Uterus (tissue), 2 donors: ENCODE measurements around the gene MFNG.

Experiments
- CTCF ChIP-seq, 4 experiments: fragments of 200-600 bp in 2 of 4; fragments of 450-650 bp in 2 of 4; sonication (generic) in 2 of 4; IDR thresholded peaks; one replicate each; pipeline ENCODE4 v1.5.1; 2016 to 2019; ENCODE audit warnings: antibody characterized with exemption in 4 of 4, mild to moderate bottlenecking in 2 of 4, moderate library complexity in 1 of 4
- POLR2A ChIP-seq, 2 donors: fragments of 450-650 bp; IDR thresholded peaks; one replicate each; pipeline ENCODE4 v1.6.1; 2016; ENCODE audit warnings: antibody characterized with exemption in 2 of 2, mild to moderate bottlenecking in 1 of 2, moderate library complexity in 1 of 2

GRCh38 chr22:37430941-37431340 lies 55.2 kb downstream of the MFNG start:
- TF ChIP-seq CTCF (IDR thresholded peaks at IDR 0.05) (no peak), POLR2A (IDR thresholded peaks at IDR 0.05) (no peak)
